Measurements from ENCODE around the gene IL1RN.

The IL1RN gene

DNA sequence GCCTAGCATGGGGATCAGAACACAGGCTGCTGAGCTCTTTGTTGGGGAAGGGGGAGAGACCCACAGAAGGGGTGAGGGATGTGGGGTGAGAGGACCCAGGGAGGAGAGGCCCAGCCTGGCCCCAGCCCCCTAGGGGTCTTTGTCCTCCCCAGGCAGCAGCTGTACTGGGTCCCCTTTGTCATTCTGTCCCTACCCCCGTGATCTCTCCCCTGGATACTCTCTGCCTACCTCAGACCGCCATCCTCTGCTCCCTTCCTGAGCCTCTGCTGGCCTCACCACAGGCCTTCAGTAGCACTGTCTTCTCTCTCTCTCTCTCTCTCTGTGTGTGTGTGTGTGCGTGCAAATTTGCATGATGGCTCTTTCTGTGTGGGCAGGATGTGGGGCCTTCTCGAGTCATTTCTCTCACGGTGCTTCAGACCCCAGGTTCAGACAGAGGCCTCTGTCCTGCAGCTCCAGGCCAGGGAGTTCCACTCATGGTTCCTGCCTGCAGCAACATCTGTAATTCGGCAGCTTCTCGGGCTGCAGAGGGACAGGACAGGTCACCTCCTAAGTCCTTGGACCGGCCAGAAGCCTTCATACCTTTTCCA, 47.7 kb downstream of the IL1RN start:
- no peak for DNase-seq

DNA sequence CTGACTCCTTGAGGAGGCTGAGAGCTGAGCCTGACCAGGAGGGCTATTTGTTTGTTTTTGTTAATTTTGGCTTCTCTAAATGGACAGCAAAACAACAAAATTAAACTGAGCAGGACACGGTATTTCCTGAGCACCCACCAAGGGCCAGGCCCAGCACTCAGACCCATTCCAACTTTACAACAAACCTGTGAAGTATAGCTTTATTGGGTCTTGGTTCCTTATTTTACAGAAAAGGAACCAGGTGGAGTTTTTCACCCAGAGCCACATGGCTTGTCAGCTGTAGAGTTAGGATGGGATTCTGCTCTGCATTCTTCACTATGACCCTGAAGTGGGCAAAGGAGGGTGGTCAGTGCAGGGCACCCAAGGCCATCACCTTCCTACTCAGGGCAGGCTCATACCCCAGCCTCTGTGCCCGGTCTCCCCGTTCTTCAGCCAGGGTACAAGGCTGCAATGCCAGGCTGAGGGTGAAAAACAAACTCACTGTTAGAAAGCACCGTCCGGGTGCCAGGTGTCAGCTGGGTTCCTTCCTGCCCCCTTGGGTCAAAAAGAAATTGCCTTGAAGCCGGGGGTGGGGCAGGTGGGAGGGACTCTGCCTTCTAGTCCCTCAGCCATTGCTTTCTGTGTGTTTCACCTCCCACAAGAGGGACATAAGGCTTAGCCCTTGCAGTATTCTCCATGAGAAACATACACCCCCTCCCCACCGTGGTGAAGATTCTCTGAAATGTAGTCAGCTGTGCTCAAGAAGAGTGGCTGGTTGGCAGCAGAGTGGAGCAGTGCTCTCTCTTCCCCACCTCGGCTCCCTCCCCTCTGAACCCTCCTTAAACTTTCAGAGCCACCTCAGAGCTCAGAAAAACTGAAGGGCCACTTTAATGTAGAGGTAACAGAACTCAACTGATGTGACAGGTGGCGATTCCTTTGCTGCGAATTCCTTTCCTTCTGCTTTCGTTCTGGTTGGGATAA, 48.6 kb downstream of the IL1RN start:
- no peak for DNase-seq

GRCh38 chr2:113176696-113177355, 49.4 kb downstream of the IL1RN start:
- no peak for DNase-seq

DNA sequence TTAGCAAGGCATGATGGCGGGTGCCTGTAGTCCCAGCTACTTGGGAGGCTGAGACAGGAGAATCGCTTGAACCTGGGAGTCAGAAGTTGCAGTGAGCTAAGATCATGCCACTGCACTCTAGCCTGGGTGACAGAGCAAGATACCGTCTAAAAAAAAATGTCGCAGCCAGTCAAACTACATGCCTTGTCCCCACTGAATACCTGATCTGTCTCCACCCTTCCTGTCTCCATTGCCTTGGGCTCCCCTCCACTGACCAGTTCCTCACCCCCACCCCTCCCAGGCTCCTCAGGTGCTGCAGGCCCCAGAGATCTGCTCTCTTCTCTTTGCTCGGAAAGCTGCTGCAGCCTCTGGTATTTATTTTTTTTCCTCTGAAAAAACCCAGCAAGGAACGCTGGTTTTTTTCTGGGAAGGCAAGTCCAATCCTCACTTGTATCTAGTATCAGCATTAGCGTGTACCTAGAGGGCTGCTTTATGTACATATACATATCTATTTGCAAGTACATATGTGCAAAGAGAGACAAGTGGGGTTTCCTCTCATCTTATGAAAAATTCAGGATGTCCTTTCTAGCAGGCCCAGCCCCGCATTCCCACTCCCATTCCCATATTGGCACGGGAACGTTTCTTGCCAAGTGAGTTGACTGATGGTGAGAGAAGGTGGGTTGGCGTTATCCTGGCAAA, 50.8 kb downstream of the IL1RN start:
- DNase-seq: no peak

GRCh38 chr2:113178891-113179290, 51.5 kb downstream of the IL1RN start:
- DNase-seq: no peak

DNA sequence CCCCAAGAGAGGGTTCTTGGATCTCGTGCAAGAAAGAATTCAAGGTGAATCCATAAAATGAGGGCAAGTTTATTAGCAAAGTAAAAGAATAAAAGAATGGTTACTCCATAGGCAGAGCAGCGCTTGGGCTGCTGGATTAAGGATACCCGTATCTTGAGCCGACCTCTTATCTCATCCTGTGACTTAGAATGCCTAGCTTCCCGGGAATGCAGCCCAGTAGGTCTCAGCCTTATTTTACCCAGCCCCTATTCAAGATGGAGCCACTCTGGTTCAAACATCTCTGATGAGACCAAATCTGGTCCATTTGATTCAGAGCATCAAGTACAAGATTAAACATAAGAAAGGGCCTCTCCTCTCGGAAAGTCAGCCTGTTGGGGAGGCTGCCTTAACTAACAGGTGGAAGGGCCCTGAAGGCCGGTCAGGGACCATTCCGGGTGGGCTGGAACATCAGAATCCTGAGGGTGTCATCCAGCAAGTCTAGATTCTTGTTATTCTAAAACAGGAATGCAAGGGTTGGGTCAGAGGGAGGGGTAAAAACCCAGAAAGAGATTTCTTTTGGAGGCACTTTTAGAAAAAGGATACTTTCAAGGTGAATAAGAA, 52.1 kb downstream of the IL1RN start:
- no peak for DNase-seq

DNA sequence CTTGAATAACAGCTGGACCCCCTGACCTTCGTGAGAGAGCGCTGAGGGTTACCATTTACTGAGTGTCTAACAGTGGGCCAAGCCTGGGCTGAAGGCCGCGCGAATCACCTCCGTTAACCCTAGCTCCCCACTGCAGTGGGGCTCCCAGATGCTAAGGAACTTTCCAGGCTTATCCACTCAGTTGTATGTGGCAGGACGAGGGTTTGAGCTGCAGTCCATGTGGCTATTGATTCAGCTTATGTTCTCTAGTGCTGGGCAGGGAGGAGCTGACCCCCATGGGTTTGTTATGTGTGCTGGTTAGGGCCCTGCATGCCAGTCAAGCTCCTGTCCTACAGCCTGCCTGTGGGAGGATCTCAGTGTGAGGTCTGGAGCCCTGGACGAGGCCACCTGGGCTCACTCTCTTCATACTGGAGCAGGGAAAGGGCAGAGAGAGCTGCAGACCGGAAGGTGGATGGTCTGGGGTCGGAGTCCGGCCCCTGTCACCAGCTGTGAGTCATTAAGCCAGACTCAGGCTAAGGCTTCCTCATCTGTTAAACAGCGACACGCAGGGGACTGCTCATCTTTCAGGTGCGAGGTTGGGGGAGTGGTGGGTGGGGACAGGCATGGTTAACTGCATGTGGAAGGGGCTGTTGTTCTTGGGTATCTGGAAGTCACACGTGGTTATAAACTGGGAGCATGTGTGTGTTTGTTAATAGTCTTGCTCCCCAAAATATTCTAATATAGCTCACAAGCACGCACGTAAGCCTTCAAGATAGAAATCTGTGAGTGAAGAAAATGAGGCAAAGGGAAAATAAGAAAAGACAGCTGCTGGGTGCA, 52.9 kb downstream of the IL1RN start:
- no peak for DNase-seq

DNA sequence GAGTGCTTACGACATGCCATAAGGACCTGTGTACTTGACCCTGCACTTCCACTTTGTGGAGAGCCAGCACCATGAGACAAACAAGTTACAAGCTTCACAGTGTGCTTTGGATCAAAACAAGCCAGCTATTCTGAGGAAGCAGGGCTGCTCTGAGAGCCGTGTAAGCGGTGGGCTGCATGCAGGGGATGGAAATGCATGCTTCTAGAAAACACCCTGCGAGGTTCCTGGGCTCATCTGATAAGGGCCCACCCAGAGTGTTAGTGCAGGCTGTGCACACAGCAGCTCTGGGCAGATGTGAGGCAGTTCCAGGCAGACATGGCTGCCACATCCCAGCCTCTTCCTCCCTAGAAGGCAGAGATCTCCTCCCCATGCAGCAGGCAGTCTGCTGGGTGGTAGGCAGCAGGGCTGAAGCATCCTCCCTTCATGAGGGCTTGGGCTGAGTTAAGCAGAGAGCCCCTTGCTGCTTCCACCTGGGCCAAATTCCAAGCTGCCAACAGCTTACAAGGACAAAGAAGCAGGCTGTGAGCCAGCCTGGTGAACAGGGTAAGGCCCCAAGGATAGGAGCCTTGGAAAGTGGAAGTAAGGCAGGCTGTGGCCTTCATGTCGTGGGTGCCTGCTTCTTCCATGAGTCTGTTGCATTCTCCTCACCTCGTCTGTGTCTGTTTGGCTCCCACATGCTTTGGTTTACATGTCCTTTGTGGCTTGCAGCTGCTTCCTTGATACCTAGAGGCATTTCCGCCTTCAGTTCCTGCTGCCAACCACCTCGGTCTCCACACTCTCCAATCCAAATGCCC, 54.1 kb downstream of the IL1RN start:
- no peak for DNase-seq

DNA sequence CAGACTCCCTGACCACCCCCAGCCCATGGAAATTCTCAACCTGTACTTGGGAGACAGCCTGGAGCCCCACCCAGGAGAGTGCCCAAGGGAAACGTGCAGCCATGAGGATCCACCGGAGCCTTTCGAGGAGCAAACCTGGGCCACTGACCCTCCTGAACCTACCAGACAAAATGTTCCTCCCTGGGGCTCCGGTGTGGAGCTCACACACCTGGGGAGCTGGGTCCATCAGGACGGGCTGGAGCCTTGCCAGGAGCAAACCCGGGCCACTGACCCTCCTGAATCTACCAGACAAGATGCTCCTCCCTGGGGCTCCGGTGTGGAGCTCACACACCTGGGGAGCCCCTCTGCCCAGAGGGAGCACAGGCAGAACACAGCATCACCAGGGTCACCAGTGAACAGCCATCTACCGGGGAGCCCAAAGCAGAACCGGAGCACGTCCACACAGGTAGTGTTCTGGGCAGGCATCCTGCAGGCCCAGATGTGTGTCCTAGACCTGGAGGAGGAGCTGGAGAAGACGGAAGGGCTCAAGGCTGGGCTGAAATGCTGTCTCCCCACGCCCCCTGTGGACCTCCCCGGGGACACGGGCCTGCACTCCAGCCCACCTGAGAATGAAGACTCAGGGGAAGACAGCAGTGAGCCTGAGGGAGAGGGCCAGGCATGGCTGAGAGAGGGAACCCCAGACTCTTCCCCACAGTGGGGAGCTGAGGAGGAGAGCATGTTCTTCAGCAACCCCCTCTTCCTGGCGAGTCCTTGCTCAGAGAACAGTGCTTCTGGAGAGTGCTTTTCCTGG, 55.3 kb downstream of the IL1RN start:
- no peak for DNase-seq

DNA sequence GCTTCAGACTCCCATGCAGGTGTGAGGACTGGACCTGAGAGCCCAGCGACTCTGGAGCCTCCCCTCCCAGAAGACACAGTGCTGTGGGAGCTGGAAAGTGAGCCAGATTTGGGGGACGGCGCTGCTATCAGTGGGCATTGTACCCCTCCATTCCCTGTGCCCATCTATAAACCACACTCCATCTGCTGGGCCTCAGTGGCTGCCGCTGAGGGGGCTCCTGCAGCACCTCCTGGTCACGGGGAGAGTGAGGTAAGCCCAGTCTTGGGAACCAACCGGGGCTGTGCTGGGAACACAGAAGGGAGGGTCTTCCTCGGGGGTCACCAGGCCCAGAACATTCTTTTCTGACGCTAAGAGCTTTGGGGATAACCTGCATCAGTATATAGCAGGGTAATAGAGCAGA, 55.9 kb downstream of the IL1RN start:
- no peak for DNase-seq
